Measurements from ENCODE around the gene BHLHE40. TPM values are rescaled to one million over a fixed set of nuclear protein-coding genes. Genes with fewer than 3 reads are reported as not detected.

The BHLHE40 gene
- total and polyA plus RNA-seq, 2 of the 13 experiments (the other 11 are each of a cell fraction or from before 2014, with no cell fraction given), result 1.8 to 51.0 TPM

GRCh38 chr3:5016211-5017161 is 37.2 kb downstream of the BHLHE40 start (continued):
- TF ChIP-seq CREBL2 (CRISPR knock-in tag; IDR thresholded peaks at IDR 0.05; ENCODE audit: borderline replicate concordance) (no peak), ZNF841 (CRISPR knock-in tag; IDR thresholded peaks at IDR 0.05; ENCODE audit: borderline replicate concordance) (no peak), NFRKB (IDR thresholded peaks at IDR 0.05) (no peak), HINFP (CRISPR knock-in tag; IDR thresholded peaks at IDR 0.05; ENCODE audit: low read depth) (no peak), ZNF781 (CRISPR knock-in tag; IDR thresholded peaks at IDR 0.05; ENCODE audit: borderline replicate concordance, not compliant biosample characterization) (no peak), CENPT (CRISPR knock-in tag; IDR thresholded peaks at IDR 0.05; ENCODE audit: low read depth) (no peak), SMARCE1 (IDR thresholded peaks at IDR 0.05; ENCODE audit: borderline replicate concordance) (no peak), ZNF205 (CRISPR knock-in tag; IDR thresholded peaks at IDR 0.05) (no peak), ZNF280D (CRISPR knock-in tag; IDR thresholded peaks at IDR 0.05) (0 out of 2 replicates have a peak, but pooled peaks have one; percentile 36), ZNF737 (CRISPR knock-in tag; IDR thresholded peaks at IDR 0.05; ENCODE audit: borderline replicate concordance) (no peak), ZNF839 (CRISPR knock-in tag; IDR thresholded peaks at IDR 0.05; ENCODE audit: borderline replicate concordance) (no peak), ZNF331 (CRISPR knock-in tag; IDR thresholded peaks at IDR 0.05) (peak; percentile 40; the same call in 1 of the 2 replicates), ZNF550 (CRISPR knock-in tag; IDR thresholded peaks at IDR 0.05; ENCODE audit: borderline replicate concordance) (no peak), E2F5 (CRISPR knock-in tag; conservative IDR thresholded peaks at IDR 0.05) (no peak), TRAFD1 (CRISPR knock-in tag; IDR thresholded peaks at IDR 0.05; ENCODE audit: borderline replicate concordance) (no peak), HOMEZ (CRISPR knock-in tag; IDR thresholded peaks at IDR 0.05; ENCODE audit: low read depth) (peak; percentile 66; the same call in 1 of the 2 replicates), ZNF709 (CRISPR knock-in tag; IDR thresholded peaks at IDR 0.05) (no peak), ZC3H4 (CRISPR knock-in tag; IDR thresholded peaks at IDR 0.05; ENCODE audit: borderline replicate concordance) (no peak), ZNF724P (CRISPR knock-in tag; IDR thresholded peaks at IDR 0.05; ENCODE audit: borderline replicate concordance) (no peak)
